DND-41 (cell line): ENCODE data around the gene PPP1R10.

Experiments used
- EZH2 ChIP-seq: IDR thresholded peaks from 3 replicates; pipeline ENCODE4 v1.6.1; 2012; ENCODE audit warnings: borderline replicate concordance, low read depth, mild to moderate bottlenecking, moderate library complexity, low read length, inconsistent platforms; ENCODE audit not compliant: severe bottlenecking
- TF ChIP-seq, protein P1 (sequence below): IDR thresholded peaks from 2 replicates; pipeline ENCODE4 v1.5.1; 2012; ENCODE audit warnings: borderline replicate concordance, low read length, moderate library complexity, mild to moderate bottlenecking; ENCODE audit not compliant: poor library complexity, severe bottlenecking; ENCODE audit errors: extremely low read depth

DNA sequence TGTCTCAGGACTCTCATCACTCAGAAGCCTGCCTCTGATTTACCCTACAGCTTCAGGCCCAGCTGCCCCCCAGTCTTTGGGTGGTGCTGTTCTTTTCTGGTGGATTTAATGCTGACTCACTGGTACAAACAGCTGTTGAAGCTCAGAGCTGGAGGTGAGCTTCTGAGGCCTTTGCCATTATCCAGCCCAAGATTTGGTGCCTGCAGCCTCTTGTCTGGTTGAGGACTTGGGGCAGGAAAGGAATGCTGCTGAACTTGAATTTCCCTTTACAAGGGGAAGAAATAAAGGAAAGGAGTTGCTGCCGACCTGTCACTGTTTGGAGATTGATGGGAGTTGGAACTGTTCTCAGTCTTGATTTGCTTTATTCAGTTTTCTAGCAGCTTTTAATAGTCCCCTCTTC lies 26.0 kb downstream of the PPP1R10 start:
- TF ChIP-seq, protein P1, sequence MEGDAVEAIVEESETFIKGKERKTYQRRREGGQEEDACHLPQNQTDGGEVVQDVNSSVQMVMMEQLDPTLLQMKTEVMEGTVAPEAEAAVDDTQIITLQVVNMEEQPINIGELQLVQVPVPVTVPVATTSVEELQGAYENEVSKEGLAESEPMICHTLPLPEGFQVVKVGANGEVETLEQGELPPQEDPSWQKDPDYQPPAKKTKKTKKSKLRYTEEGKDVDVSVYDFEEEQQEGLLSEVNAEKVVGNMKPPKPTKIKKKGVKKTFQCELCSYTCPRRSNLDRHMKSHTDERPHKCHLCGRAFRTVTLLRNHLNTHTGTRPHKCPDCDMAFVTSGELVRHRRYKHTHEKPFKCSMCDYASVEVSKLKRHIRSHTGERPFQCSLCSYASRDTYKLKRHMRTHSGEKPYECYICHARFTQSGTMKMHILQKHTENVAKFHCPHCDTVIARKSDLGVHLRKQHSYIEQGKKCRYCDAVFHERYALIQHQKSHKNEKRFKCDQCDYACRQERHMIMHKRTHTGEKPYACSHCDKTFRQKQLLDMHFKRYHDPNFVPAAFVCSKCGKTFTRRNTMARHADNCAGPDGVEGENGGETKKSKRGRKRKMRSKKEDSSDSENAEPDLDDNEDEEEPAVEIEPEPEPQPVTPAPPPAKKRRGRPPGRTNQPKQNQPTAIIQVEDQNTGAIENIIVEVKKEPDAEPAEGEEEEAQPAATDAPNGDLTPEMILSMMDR = no peak
- TF ChIP-seq EZH2 = no peak
